Islet precursor cell (in vitro differentiated cells): ENCODE data around the gene COQ4.
"Not testable (repeated sequence)": the region's sequence is repeated elsewhere in the genome, so short reads cannot be mapped to it uniquely, and the experiment has no call there.

Source experiments
- DNase-seq: peaks from one replicate; pipeline ENCODE4 v3.0.0-alpha.2; 2018

Gene COQ4

GRCh38 chr9:128304136-128304970 lies 18.3 kb upstream of the COQ4 start:
- DNase-seq, result no peak

GRCh38 chr9:128304971-128305288 lies 17.7 kb upstream of the COQ4 start:
- no peak for DNase-seq

- peak; percentile 13 for DNase-seq
Observed at GRCh38 chr9:128309551-128309950, 13.1 kb upstream of the COQ4 start.

GRCh38 chr9:128310461-128310860 lies 12.2 kb upstream of the COQ4 start:
- peak; percentile 45 for DNase-seq

GRCh38 chr9:128314697-128315096 lies 7.9 kb upstream of the COQ4 start:
- no peak for DNase-seq

GRCh38 chr9:128316421-128316820 lies 6.2 kb upstream of the COQ4 start:
- DNase-seq, result peak; percentile 69

- no peak for DNase-seq
Observed at GRCh38 chr9:128317629-128318028, 5.0 kb upstream of the COQ4 start.

- DNase-seq, result no peak
Observed at GRCh38 chr9:128321343-128321742, 1.3 kb upstream of the COQ4 start.

GRCh38 chr9:128321879-128322403 lies 698 bp upstream of the COQ4 start:
- no peak for DNase-seq

- DNase-seq, result no peak
Observed at GRCh38 chr9:128323212-128323730, 632 bp downstream of the COQ4 start.

GRCh38 chr9:128323791-128324190 lies 1.2 kb downstream of the COQ4 start:
- DNase-seq, result no peak

GRCh38 chr9:128324401-128324800 lies 1.8 kb downstream of the COQ4 start:
- DNase-seq, result no peak

- no peak for DNase-seq
Observed at GRCh38 chr9:128325629-128326028, 3.0 kb downstream of the COQ4 start.

GRCh38 chr9:128333451-128333869 lies 10.8 kb downstream of the COQ4 start:
- no peak for DNase-seq

GRCh38 chr9:128335161-128335560 lies 12.5 kb downstream of the COQ4 start:
- DNase-seq, result no peak

- DNase-seq, result no peak
Observed at GRCh38 chr9:128335914-128336313, 13.3 kb downstream of the COQ4 start.

GRCh38 chr9:128337936-128338335 lies 15.3 kb downstream of the COQ4 start:
- no peak for DNase-seq

- not testable (repeated sequence) for DNase-seq
Observed at GRCh38 chr9:128338852-128339614, 16.4 kb downstream of the COQ4 start.

- DNase-seq, result peak; percentile 94
Observed at GRCh38 chr9:128339761-128340690, 17.4 kb downstream of the COQ4 start, which contains the start of gene SLC27A4. SLC27A4 (plus strand) TSS chr9:128340527; CDS start chr9:128343133, 2,606 bp downstream.

GRCh38 chr9:128340691-128341434 lies 18.2 kb downstream of the COQ4 start:
- no peak for DNase-seq

- peak; percentile 91 for DNase-seq
Observed at GRCh38 chr9:128341435-128341849, 18.8 kb downstream of the COQ4 start.
